HG03064 (cell line): Measurements from ENCODE around the gene RNF227.

Experiments
- ATAC-seq: cut with Tn5 transposase; IDR thresholded peaks from one replicate; pipeline ENCODE4 v1.9.1; 2021; ENCODE audit warnings: low read depth; ENCODE audit not compliant: unreplicated experiment

RNF227 gene

DNA sequence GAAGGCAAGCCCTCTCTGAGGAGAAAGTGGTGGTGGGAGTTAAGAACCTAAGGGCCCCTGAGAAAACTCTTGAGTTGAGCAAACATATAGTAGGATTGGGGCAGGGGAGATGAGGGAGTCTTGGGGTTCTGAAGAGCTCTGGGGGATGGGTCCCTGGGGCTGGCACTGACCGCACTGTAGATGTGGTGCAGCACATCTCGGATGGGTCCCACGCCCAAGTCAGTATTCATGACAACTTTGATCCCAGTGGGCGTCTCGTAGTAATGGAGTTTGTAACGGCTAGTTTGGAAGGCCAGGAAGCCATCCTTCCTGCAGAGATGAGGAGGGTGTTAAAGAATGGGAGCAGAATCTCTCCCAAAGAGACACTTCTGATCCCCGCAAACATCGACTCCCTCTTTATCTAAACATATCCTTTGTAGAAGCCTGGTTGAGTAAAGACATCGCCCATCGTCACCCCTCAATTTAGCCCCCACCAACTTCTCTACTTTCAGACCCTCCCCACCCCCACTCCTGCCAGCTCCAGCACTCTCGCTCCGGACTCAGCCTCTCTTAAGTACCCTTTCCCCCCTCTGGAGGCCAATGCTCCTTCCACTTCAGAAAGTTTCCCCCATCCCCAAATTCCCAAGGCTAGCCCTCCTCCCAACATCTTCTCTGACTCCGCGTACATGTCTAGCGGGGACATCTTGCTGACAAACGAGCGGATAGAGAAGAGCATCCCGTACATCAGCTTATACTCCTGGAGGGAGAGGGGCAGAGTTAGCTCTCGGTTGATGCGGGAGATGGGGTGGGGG is 14.9 kb upstream of the RNF227 start:
- ATAC-seq = no peak

DNA sequence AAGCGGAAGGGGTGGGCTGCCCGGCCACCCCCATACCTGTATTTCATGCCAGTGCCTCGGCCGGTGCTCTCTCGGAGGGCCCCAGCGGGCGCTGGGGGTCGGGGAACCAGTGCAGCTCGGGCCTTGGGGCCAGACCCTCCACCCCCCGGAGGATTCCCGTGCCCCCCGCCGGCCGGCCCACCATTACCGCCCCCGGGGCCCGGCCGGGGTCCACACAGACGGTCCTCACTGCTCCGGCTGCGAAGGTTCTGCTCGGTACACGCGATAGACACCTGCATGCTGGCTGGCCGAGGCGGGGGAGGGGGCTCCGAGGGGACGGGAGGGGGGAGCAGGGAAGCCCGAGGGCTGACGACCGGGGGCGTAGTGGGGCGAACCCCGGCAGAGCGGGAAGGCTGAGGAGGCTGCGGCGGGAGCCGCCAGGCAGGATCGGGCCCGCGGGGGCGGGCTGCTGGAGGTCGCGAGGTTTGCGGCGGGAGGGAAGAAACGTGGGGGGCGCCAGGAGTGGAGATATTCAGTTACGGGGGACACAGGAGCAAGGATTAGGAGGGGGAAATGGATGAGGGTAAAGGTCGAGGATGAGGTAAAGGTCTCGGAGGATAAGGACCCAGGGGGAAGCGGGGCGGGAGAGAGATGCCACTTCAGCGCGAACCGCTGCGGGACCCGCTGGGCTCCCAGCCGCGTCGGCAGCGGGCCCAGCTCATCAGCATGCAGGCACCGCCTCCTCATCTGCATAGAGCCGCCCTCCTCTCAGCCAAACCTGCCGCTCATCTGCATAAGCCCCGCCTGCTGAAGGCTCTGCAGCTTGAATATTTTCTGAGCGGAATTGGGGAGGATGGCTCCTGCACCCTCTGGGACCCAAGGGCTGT is 13.3 kb upstream of the RNF227 start, which contains the start of gene KCNAB3:
TSS of gene KCNAB3 (minus strand) at position 699 of the 866 bp plus-strand sequence. CDS start at position 278, 421 bp downstream.
- ATAC-seq = no peak

- ATAC-seq = no peak
Measured at GRCh38 chr17:7927596-7927995, 11.5 kb upstream of the RNF227 start.

DNA sequence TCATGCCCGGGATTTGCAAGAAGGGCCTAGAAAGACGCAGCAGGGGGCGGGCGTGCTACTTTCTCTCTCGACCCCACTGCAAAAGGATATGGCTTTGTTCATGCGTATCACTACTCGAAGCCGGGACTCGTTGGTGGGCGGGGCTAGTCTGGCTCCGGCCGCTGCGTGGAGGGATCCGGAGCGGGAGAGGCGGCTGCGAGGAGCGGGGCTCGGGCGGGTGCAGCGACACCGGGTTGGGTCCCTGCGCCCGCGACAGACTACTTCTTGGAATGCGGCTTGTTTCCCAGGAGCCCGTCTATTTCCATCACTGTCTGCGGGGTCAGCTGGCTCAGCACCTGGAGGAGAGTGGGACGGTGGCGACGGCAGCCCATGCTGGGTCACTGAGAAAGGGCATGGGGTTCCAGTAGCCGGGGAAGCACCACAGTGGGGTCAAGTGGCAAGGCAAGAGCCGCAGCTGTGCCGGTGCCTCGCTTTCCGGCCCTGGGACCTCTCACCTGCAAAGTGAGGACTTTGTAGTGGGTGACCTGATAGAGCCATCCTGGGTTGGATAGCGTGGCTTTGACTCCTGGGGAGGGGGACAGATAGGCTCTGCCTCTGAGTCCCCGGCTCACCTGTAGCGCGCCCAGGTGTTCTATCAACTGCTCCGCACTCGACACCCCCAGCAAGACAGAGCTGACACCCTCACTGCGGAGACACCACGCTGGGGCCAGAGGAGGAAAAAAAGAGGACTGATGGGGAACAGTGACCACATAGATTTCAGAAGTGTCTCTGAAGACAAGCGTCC is 6.9 kb upstream of the RNF227 start:
- ATAC-seq = no peak

DNA sequence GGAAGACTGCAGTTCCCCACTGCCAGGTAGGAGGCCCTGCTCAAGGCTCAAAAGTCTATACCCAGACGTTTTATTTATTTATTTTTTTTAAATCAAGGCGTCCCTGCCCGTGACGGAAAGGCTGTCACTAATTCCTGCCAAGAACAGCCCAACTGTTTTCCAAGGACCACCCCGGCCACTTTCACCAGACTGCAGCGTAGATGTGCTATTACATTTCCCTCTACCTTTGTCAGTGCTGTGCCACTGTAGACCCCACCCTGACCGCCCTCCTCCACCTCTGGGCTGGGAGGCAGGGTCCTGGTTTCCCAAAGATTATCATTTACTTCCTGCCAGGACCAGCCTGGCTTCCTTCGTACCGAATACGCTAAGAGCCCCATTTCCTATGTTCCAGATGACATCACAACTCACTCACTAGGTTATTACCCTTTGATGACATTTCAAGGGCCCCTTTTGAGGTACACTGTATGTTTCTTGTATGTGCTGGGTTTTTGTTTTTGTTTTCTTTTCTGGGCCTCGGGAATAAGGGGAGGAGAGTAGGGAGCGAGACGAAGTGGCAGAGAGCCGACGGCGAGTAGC is 6.3 kb upstream of the RNF227 start:
- ATAC-seq = no peak

DNA sequence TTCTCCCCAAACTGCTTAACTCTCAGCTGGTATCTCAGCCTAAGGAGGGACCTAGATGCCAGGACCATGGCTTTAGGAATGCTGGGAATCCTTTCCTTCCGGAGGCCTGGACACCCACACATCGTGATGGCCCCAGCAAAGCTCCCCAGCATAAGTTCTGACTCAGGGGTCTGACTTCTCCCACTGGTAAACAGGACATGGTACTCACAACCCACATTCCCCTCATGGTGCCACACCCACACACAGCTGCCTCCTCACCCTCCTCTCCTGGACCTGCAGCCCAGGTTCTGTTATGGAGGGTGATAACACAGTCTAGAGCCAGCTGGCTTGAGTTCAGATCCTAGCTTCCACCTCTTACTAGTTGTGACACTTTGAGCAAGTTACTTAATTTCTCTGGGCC is 719 bp upstream of the RNF227 start:
- no peak for ATAC-seq

DNA sequence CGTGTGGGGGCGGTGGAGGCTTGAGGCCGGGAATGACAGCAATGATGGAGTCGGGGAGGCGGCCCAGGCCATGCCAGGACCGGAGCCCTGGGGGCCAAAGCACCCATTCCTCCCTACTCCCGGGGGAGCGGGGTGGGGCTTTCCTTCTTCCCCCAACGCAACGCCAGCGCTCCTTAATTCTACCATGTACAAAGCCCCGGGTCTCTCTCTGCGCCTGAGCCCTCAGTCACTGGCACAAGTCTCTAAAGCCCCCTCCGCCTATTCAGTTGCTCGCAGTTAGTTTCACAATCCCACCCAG is 245 bp upstream of the RNF227 start:
- no peak for ATAC-seq

- no peak for ATAC-seq
Measured at GRCh38 chr17:7915179-7915610, 894 bp downstream of the RNF227 start.

GRCh38 chr17:7912927-7913524 is 3.1 kb downstream of the RNF227 start:
- no peak for ATAC-seq

DNA sequence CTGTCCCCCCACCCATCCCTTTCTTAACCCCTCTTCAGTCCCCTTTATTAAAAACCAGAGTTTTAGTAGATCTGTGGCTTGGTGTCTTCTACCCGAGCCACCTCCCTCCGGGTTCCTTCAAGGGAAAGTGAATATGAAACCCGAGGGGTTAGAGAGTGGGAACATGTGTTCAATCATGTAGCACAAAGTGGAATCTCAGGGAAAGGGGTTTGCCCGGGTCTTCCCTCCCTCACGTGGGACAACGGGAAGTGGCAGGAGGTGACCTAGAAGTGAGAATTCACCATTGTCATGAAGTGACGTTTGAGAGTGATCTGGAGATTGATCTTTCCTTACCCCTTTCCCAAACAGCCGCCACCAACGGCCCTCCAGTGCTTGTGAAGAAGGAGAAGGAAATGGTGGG is 5.0 kb downstream of the RNF227 start:
- no peak for ATAC-seq

GRCh38 chr17:7910711-7911110 is 5.4 kb downstream of the RNF227 start:
- ATAC-seq = no peak

DNA sequence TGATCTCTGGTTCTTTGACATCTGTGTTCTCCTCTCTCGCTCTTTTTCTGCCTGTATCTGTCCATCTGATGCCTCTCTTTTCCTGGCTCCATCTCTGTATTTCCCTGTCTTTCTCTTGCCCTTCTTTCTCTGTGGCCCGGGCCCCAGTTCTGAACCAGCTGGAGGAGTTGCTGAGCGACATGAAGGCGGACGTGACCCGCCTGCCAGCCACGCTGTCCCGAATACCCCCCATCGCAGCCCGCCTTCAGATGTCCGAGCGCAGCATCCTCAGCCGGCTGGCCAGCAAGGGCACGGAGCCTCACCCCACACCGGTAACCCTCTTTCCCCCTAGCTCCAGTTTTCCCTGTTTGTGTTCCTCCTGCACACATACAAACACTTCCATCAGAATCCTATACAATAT is 5.8 kb downstream of the RNF227 start:
- ATAC-seq = no peak

- no peak for ATAC-seq
Measured at GRCh38 chr17:7909089-7909488, 7.0 kb downstream of the RNF227 start.

DNA sequence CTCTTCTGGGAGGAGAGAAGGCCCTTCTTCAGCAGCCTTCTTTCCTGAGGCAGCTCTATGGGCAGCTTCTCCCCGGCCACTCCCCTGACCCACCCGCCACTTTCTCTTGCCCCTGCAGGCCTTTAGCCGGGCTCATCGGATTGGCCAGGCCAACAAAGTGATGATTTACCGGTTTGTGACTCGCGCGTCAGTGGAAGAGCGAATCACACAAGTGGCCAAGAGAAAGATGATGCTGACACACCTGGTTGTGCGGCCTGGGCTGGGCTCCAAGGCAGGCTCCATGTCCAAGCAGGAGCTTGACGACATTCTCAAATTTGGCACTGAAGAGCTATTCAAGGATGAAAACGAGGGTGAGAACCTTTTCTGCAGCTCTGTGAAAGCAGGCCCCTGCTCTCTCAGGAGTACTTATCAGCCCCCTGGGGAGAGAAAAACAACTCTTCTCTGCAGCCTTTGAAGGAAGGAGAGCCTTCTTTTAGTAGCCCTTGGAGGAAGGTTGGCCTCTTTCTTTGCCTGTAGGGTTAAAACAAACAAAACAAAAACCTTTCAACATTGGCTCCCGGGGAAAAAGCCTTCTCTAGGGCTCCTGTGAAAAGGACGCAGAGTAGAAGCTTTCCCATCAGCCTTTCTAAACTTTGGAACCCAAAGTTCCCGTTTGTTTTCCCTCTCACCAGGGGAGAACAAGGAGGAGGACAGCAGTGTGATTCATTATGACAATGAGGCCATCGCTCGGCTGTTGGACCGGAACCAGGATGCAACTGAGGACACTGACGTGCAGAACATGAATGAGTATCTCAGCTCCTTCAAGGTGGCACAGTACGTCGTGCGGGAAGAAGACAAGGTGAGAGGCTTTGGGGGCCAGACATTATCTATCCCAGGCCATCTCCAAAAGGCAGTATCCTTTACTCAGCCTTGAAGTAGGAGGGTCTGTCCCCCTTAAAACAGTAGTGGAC is 12.7 kb downstream of the RNF227 start:
- no peak for ATAC-seq

DNA sequence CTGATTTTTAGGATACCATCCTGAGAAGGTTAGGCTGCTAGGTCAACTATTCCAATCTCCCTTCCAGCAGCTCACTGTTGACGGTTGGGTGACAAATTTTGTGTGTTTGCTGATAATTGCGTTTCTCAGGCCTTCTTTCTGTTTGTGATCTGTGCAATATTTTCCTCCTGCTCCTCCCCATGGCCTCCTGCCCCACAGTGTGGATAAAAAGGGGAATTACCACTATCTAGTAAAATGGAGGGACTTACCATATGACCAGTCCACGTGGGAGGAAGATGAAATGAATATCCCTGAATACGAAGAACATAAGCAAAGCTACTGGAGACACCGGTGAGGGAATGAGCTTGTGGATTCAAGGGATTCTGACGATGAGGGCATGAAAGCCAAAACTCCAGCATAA is 18.3 kb downstream of the RNF227 start:
- no peak for ATAC-seq

GRCh38 chr17:7897090-7897489 is 19.0 kb downstream of the RNF227 start:
- ATAC-seq = no peak

GRCh38 chr17:7894866-7895265 is 21.2 kb downstream of the RNF227 start:
- ATAC-seq = no peak

DNA sequence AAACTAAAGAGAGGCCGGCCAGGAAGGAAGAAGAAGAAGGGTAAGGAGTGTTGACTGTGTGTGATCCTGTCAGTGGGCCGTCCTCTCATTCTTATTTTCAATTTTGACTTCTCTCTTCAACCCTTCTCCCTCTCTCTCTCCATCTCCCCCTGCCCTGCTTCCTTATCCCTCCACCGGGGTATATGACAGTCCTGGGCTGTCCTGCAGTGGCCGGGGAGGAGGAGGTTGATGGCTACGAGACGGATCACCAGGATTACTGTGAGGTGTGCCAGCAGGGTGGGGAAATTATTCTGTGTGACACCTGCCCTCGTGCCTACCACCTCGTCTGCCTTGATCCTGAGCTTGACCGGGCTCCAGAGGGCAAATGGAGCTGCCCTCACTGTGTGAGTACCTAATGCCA is 21.9 kb downstream of the RNF227 start:
- ATAC-seq = no peak

DNA sequence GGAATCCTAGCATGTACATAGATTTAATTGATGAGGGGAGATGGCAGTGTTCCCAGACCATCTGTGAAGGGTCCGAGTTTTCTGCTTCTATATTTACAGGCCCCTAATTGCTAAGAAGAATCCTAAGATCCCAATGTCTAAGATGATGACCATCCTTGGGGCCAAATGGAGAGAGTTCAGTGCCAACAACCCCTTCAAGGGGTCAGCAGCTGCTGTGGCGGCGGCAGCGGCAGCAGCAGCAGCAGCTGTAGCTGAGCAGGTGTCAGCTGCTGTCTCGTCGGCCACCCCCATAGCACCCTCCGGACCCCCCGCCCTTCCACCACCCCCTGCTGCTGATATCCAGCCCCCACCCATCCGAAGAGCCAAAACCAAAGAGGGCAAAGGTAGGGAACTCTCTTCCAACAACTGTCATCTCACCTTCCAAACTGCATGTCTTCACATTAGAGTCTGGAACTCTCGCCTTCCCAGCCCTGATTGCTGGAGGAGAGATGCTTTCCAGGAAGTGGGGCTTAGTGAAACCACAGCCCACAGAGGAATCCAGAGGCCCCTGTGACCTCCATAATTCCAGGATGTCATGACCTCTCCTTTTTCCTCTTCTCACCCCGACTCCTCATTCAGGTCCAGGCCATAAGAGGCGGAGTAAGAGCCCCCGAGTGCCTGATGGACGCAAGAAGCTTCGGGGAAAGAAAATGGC is 22.8 kb downstream of the RNF227 start:
- no peak for ATAC-seq
